DND-41 (cell line): ENCODE measurements around the gene FGL2.
"Not testable (repeated sequence)": the region's sequence is repeated elsewhere in the genome, so short reads cannot be mapped to it uniquely, and the experiment has no call there.

Experiments
- CTCF ChIP-seq: IDR thresholded peaks from 2 replicates; pipeline ENCODE4 v1.5.1; 2012; ENCODE audit warnings: borderline replicate concordance, low read length, moderate library complexity, mild to moderate bottlenecking; ENCODE audit not compliant: poor library complexity, severe bottlenecking; ENCODE audit errors: extremely low read depth
- EZH2 ChIP-seq: IDR thresholded peaks from 3 replicates; pipeline ENCODE4 v1.6.1; 2012; ENCODE audit warnings: borderline replicate concordance, low read depth, mild to moderate bottlenecking, moderate library complexity, low read length, inconsistent platforms; ENCODE audit not compliant: severe bottlenecking

DNA sequence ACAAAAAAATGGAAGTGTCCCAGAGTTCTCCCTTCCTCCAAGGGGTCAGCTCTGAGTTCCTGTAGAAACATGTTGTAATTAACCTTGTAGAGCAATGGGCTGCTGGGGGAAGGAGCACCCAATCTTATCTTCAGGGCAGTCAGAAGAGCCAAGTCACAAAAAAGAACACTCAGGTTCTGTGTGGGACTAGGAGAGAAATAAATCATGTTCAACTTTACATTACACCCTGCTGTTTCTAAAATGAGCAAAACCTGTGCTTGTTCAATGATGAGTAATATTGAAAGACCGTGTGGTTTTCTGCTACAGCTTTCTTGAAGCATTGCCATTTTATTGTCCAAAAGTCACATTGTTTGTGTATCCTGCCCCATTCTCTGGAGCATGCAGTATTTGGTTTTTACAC, 42.6 kb downstream of the FGL2 start:
- not testable (repeated sequence) for TF ChIP-seq CTCF, EZH2
